IMR-90 (cell line): ENCODE measurements around the gene PTGES2.
"Not testable (repeated sequence)": the region's sequence is repeated elsewhere in the genome, so short reads cannot be mapped to it uniquely, and the experiment has no call there.

ENCODE experiments used
- BHLHE40 ChIP-seq: fragments of 150-350 bp; IDR thresholded peaks from 2 replicates; pipeline ENCODE4 v1.6.1; 2016; ENCODE audit warnings: mild to moderate bottlenecking, low read depth, low read length
- CTCF ChIP-seq: conservative IDR thresholded peaks from 2 replicates; pipeline ENCODE4 v1.5.1; 2012; ENCODE audit warnings: mild to moderate bottlenecking, low read depth, low read length, improper control_type of control experiment
- MAFK ChIP-seq: IDR thresholded peaks from 2 replicates; pipeline ENCODE4 v1.6.1; 2012; ENCODE audit warnings: low read depth, low read length, improper control_type of control experiment
- MXI1 ChIP-seq: IDR thresholded peaks from 2 replicates; pipeline ENCODE4 v1.6.1; 2012; ENCODE audit warnings: low read depth, mild to moderate bottlenecking, low read length, moderate library complexity, borderline replicate concordance
- POLR2A ChIP-seq: IDR thresholded peaks from 2 replicates; pipeline ENCODE4 v1.6.1; 2012; ENCODE audit warnings: mild to moderate bottlenecking, low read depth, low read length
- RCOR1 ChIP-seq: IDR thresholded peaks from 2 replicates; pipeline ENCODE4 v1.6.1; 2012; ENCODE audit warnings: mild to moderate bottlenecking, low read length, improper control_type of control experiment; ENCODE audit not compliant: insufficient replicate concordance
- RFX5 ChIP-seq: IDR thresholded peaks from 2 replicates; pipeline ENCODE4 v1.8.0; 2012; ENCODE audit warnings: low read depth, mild to moderate bottlenecking, low read length, moderate library complexity
- SMC3 ChIP-seq: fragments of 150-350 bp; IDR thresholded peaks from 2 replicates; pipeline ENCODE4 v1.6.1; 2016; ENCODE audit warnings: low read depth, mild to moderate bottlenecking, antibody characterized with exemption, low read length, moderate library complexity
- USF2 ChIP-seq: fragments of 150-350 bp; IDR thresholded peaks from 2 replicates; pipeline ENCODE4 v1.6.1; 2017; ENCODE audit warnings: mild to moderate bottlenecking, antibody characterized with exemption, low read length, low read depth

GRCh38 chr9:128129976-128130590, 2.6 kb upstream of the PTGES2 start:
- TF ChIP-seq RCOR1, CTCF, SMC3, MAFK, RFX5, POLR2A, USF2, BHLHE40, MXI1: not testable (repeated sequence)
